Stimulated activated CD8-positive, alpha-beta memory T cell treated with anti-CD3 and anti-CD28 coated beads, Interleukin-7, amount 100 ng/mL, for 4 hours (primary cell): ENCODE results near the gene MED26.

Experiments
- DNase-seq, 2 donors: peaks; one replicate each; pipeline ENCODE4 v3.0.0-alpha.2; 2020; ENCODE audit warnings: low read depth in 2 of 2

MED26 gene

DNA sequence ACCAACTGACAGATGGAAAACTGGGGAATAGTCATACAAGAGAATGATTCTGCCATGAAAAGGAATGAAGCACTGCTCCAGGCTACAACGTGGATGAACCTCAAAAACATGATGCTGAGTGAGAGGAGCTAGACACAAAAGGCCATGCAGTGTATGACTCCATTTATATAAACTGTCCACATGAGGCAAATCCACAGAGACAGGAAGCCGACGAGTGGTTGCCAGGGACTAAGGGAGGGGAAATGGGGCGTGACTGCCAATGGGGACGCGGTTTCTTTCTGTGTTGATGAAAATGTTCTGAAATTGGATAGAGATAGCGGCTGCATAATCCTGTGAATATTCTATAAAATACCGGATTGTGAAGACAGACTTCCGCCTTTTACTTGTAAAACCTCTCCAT, 21.7 kb upstream of the MED26 start:
- DNase-seq: no peak

DNA sequence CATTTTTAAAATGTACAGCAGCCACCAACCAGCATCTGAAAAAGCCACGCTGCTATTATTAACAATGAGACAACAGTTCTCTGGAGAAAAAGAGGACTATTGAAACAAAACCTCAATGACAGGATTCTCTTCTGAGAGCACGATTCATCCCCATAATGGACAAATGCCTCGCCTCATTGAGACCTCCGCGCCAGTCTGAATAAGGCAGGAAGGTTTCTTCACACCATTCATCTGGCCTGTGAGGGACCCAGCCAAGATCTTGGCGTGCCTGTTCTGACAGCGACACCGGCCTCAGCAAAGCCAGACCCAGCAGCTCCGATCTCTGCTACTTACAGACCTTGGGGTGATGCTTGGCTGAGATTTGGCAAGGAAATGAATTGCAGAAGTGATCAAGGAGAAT, 17.1 kb upstream of the MED26 start:
- no peak for DNase-seq

DNA sequence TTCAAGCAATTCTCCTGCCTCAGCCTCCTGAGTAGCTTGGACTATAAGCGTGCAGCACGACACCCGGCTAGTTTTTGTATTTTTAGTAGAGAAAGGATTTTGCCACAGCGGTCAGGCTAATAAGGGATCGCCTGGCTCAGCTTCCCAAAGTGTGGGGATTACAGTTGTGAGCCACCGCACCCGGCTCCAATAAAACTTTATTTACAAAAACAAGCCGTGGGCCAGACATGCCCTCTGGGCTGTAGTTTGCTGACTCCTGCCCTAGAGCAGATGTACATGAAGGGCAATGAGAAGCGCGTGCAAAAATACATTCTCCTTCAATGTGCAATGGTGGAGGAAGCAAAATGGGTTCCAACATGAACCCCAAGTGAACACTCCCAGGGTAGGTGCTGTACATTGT, 13.7 kb upstream of the MED26 start:
- no peak for DNase-seq

DNA sequence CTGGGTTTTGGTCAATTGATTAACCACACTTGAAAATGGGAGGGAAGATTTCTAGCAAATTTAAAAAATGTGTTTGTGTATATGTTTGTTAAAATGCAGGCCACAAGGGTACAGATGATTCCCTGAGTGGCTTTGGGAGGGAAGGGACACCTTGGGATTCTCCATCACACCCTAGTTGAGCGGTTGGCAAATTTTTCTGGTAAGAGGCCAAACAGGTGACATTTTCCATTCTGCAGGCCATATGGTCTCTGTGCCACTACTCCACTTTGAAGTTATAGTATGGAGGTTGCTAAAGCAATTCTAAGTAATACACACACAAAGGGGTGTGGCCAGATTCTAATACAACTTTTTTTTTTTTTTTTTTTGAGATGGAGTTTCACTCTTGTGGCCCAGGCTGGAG, 12.9 kb upstream of the MED26 start:
- DNase-seq: no peak

DNA sequence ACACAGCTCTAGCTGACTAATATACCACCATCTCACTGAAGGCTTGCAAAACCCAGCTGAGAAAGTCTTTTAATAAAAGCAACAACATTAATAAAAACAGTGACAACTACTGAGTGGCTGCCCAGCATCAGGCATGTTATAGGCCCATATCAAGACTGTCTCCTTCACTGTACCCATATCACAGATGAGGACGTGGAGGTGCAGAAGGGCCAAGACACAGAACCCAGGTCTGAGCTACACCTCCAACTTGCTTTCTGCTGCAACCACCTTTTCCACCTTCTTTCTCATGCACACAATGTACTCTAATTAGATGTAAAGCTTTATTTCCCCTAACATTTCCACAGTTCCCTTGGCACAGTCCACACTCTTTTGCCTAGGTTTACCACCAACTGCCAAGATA, 10.7 kb upstream of the MED26 start:
- no peak for DNase-seq

DNA sequence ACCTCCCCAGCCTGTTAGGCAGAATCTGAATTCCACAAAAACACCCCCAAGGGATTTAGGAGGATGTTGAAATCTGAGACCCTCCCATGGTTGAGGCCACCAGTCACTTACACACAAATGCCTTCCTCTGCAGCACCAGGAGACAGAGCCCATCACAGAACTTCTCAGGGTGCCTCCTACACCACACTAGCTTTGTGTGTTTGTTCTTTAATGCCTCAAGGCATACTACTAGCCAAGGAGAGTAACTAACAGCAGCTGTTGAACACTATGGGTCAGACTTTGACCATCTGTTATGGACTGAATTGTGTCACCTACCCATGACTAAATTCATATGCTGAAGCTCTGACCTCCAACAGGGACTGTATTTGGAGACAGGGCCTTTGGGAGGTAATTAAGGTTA, 9.5 kb upstream of the MED26 start:
- DNase-seq: no peak

DNA sequence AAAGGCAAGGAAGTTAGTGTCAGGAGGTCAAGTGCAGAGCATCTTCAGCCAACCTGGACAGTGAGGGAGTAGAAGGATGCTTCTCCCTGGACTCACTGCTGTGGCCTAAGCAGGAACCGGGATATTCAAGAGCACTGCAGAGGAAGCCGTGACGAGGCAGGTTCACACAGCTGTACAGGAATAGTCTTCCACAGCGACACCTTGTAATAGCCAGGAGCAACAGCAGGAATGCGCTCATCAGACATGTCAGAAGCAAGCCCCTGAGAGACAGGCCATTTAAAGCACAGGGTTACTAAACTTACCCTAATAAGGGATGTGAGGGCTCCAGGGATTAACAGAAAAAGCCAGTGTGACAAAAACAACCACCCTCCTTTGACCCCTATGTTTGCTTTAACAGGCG, 3.5 kb upstream of the MED26 start:
- no peak for DNase-seq

DNA sequence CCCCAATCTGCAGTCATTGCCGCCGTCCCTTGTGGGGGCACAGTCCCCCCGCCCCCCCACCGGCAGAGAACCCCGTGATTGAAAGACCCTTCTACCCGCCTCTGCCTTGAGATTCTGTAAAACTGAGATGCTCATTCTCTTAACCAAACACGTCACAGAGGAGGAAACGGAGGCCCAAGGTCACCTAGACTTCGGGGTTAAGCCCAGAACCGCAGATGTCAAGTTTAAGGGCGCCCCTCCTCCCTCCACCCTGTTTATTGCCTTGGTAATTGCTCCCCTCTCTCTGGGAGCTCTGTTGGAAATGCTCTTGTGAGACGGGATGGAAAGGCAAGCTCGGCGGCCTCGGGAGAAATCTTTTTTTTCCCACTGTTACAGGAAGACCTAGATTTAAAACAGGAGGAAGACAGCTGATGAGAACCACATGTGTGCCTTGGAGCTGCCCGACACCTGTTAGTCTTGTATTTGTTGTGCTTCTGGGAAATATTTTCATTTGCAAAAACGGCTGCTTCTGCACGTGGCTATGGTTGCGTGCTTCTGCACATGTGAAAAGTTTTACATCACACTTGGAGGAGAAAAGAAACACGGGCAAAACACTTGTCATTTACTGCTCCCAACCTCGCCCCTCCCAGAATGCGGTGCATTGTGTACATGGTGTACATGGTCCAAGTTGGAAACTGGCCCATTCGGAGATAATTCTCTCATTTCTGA, 1.1 kb upstream of the MED26 start:
- DNase-seq: no peak

DNA sequence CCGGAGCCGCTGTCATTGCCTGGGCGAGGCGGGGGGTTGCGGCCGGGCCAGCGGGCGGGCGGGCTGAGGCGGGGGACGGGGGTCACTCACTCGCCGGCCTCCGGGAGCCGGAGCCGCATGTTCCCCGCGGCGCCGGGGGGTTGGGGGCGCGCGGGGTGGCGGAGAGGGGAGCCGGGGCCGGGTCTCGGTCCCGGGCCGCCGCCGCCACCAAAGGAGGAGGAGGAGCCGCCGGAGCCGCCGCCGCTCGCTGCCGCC, 149 bp downstream of the MED26 start:
- no peak for DNase-seq

DNA sequence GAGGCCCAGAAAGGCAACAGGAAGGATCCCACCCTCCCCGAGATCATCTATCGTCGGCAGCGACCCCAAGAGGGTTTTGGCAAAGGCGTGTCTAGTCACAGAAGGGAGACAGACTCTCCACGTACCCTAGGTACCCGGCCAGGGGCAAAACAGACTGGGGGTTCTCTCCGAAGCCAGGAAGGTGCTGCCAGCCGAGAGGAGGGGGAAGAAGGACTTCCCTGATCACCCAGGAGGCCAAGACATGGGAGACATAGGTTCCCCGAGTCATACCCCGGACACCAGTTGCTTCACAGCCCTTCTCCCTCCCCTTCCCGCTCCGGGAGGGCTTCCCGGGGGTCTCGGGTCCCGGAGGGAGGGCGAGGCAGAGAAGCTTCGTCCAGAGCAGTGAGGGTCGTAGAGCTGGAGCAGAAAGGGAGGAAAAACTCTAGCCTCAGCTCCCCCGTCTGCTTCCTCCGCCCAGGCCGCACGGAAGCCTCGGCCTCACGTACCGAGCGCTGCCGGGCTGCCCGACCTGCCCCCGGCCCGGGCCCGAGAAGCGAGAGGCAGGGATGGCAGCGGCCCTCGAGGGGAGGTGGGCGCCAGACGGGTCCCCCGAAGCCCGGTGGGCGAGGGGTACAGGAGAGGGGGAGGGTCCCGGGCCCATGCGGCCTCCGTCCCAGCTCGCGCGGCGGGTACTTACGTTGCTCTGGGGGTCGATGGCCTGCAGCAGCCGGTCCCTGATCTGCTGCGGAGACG, 644 bp downstream of the MED26 start:
- peak in 1 of 2 donors; percentile 3 for DNase-seq

DNA sequence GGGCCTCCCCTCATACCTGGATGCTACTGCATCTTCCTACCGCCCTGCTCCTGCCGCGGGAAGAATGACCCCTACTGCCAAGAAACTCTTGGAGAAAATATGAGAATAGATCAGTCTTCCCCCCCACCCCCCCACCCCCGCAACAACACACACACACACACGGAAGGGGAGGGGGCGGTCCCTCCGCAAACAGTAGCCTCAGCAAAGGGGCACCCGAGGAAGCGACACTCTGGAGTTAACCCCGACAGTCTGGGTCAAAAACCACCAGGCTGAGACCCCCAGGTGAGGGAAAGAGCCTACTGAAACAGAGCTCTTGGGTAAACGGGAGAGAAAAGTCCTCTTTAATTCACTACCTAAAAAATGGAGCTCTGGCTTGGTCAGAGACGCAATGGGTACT, 1.2 kb downstream of the MED26 start:
- DNase-seq: no peak

DNA sequence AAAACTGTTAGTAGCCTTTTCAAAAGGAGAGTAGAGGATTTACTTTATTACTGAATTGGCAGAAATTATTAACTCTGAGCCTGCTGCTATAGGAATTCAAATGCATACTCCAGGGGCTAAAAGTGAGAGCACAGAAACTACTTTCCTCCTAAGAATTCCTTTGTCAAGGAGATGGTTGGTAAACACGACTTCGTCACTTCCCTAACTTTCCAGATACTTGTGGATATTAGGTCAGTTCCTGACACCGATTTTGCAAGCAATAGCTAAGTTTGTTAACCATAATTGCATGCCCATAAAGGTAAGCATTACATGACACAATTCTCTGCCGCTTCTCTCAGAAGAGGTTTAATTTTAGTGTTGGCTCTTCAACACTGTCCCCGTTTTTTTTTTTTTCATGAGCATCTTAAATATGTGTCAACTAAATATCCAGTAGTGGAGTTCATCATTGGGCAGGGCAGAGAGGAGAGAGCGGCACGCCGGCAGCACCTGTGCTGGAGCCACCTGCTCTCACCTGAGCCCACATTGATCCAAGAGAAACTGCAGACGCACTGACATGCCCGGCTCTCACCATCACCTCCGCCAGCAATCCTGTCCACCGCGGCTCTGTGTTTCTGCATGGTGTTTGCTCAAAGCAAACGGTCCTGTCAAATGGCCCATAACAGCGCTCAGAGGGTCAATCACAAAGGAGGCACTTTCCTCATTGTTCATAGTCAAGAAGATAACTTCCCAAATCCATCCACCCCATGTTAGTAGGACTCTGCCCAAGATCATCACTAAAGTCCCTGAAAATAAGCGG, 2.6 kb downstream of the MED26 start:
- DNase-seq: no peak

DNA sequence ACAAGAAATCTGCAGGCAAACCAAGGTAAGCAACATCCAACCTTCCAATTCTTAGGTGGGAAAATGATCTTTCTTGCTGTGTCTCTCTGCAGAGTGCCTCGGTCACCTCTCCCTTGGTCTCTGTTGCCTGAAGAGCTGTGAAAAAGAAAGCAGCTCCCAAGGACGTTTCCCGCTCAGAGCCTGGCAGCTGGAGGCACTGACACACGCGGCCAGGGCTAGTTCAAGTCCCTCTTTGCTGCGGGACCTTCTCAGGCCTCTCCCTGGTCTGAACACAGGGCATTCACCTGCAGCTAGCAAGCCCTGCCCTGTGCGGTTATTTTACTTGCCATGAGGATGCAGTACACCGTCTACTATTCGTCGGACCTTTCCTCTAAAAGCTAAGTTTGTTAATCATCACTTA, 3.8 kb downstream of the MED26 start:
- no peak for DNase-seq

DNA sequence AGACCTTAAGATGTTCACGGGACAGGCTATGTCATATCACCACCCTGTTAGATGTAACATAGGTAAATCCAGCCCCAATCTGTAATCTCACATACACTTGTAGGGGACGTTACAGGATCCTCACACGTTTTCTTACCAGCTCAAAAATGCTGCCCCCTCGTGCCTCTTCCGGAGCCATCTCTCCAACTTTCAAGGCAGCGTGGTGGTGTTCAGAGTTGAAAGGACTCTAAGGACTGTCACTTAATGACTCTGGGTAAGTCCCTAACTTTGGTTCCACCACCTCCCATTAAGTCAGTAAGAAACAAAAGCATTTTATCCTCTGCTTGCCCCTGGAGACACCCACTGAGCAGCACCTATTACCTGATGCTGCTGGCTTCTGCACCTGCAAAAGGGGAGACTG, 4.4 kb downstream of the MED26 start:
- no peak for DNase-seq

DNA sequence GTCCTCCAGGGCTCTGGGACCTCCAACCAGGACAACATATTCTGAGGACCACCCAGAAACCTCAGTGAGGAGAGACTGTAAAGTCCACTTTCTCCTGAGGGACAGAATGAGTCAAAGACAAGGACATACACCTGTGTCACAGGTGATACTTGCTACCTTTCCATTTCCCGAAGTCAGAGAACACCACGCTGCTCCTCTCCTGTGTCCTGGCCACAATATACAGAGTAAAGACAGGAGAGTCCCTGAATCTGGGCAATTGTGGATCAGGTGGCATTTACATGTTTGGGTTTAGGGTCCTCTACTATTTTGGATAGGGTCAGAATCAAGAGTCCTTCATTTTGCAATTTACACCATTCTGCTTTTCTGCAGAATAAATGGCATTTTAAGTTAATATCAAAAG, 4.9 kb downstream of the MED26 start:
- no peak for DNase-seq

DNA sequence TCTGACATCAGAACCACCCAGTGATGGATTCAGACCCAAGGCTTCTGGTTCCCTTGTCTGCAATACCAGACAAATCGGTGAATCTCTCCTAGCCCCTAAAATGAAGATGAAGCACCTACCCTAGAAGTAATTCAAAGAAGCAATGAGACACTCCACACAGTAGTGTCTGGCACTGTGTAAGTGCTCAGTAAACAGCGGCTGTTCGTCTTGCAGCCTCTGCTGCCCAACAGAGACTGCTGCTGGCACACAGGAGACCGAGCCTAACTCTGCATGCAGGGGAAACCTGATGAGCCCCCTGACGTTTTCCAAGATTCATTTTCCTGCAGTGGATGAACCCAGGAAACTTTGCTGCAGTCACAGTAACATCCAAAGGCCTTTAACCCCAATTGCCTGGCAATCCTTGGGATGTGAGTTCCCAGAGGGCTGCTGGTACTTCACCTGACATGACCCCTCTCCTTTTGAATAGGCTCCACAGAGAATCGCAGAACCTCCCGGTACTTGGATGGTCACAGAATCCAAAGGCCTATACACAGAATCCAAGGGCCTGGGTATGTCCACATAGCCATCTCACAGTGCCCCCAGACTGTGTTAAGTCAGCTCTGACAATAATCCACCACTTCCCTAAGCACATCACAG, 6.7 kb downstream of the MED26 start:
- no peak for DNase-seq

DNA sequence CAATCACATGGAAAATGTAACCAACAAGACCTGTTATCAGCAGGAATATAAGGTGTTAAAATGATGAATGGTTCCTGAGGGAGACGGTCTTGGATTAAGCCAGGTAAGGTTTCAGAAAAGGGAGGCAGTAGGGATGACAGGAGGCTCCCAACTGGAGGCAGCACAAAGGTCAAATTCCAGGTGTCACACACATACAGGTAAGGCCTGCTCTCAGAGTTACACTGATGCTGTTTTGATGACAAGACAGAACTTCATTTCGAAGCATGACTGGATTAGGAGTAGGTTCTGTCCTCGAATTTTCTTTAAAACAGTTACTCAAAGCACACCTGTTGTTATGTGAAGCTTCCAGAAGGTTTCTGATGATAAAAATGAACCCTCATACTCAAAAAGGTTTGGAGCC, 7.4 kb downstream of the MED26 start:
- DNase-seq: no peak

DNA sequence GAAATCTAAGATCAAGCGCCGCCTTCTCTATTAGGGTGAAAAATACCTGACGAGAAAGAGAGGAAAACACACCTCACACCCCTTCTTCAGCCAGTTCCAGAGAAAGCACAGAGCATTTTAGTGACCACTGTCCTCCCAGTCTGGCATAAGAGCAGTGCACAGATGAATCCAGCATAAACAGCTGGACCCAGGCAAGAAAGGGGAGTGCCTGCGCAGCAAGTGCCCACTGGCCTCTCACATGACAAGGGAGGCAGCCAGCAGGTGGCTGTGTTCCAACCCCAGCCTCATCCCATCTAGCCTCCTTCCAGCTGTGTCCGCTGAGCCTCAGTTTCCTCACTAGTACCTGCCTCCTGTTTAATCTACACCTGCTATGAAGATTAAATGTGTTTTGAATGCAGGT, 8.0 kb downstream of the MED26 start:
- no peak for DNase-seq

DNA sequence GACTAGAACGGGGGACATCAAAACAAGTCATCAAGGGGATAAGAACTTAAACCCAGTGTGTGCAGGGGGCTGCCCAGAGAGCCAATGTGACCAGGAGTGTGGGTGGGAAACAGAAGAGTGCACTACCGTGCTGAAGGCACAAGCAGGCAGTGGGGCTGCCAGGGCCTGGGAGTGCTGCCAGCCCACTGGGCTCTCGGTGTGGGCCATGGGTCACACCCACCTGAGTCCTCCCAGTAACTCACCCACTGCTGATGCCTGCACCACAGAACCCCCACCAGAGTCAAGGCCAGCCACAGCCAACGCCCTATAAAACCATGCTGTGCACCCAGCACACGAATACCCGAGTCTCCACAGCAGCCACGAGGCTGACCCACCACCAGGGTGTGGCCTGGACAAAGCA, 8.5 kb downstream of the MED26 start:
- DNase-seq: no peak

DNA sequence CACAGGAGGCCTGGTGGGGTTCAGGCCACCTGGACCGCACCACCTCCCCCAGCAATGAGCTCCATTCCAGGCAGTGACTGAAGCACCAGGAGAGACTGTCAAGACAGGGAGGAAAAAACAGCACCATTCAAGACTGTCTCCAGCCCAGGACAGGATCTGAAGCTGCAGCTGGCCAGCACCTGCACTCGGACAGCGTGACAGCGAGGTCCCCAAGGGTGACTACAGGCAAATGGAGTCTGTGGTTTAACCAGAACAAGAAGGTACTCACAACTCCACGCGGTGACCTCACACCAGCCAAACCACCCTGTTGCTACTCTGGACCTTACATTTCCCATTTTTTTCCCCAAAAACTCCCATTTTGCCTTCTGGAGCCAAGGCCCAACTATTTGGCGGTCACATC, 9.8 kb downstream of the MED26 start:
- DNase-seq: no peak

DNA sequence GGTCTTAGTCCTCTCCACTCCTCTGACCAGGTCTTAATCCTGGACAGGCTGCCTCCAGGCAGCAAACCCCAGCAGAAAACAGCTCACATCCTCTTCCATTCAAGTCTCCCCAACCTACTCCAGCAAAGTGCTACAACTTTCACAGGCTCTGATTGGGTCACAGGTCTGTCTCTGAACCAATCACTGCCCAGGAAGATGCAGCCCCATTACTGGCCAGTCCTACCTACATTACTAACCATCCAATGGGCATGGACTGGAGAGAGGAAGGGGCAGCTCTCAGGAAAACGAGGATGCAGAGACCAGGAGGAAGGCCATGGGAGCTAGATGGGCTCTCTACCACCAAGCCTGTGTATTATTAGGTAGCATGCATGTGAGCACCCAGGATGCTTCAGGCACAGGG, 12.2 kb downstream of the MED26 start:
- DNase-seq: no peak

DNA sequence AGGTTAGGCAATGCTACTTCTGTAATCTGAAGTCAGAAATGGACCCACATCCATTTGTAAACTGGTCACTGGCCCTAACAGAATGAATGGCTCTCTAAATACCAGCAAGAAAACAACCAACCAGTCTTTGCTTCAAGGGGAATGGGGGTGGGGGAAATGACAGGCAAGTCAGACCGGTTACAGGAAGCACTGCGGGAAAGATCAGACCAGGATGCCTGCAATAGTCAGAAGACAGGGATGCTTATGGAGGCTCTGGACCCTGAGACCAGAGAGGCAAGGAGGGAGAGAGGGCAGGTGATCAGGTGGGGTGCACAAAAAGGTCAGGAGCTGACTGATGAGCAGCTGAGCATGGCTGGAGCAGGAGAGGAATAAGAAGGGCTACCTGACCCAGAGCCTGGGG, 13.1 kb downstream of the MED26 start:
- DNase-seq: no peak

DNA sequence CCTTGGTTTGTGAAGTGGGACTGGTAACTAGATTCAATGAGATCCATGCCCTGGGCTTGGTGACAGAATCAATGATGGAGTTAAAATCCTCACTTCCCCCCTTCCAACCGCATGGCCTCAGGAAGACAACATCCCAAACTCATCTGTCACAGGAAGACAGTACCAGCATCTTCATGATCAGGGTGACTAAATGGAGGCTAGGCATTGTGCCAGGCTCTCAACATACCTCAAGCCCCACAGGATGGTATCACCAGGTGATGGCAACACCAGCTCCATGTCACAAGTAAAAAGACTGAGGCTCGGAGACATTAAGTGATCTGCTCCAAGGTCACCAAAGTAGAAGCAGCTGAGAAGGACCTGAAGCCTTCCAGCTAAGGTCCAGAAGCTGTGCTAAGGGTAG, 14.2 kb downstream of the MED26 start:
- DNase-seq: no peak
